ENCODE data around the gene ADAM12. TPM values are rescaled to one million over a fixed set of nuclear protein-coding genes. Genes with fewer than 3 reads are reported as not detected.

ADAM12 gene
- total and polyA plus RNA-seq, 7 donors = 0.01 to 3.3 (median 0.24) TPM; not detected in 2

GRCh38 chr10:126097558-126098225 is 290.6 kb downstream of the ADAM12 start:
- H3K4me3 ChIP-seq = no peak overlapping the region
- no peaks in the 10 kb centered on the region for H3K36me3 ChIP-seq (ENCODE audit: insufficient read depth in 1 of 2, low read depth in 1 of 2)
- no peaks in the 10 kb centered on the region for H3K4me1 ChIP-seq
- intact Hi-C loops (cut with DNase I) = no loop called here
- no peaks in the 10 kb centered on the region for H3K9me3 ChIP-seq
- WGBS, 3 donors = 66 to 75% (median 73%) methylated on average over 6 of the region's 6 CpGs
- no peak for ATAC-seq
- no peak overlapping the region for H3K27ac ChIP-seq
- TF ChIP-seq CTCF (IDR thresholded peaks at IDR 0.05) = no peak
- H3K27me3 ChIP-seq (ENCODE audit: insufficient read depth in 3 of 3, low read length in 2 of 3) = no peaks in the 10 kb centered on the region
- DNase-seq = no peak

- WGBS, 3 donors = 92 to 93% (median 92%) methylated on average over 5 of the region's 5 CpGs
- no peak for TF ChIP-seq CTCF (IDR thresholded peaks at IDR 0.05)
- ATAC-seq (no peak), DNase-seq (no peak)
- Histone ChIP-seq H3K27ac (no peak overlapping the region), H3K4me1 (no peaks in the 10 kb centered on the region), H3K4me3 (no peak overlapping the region), H3K36me3 (ENCODE audit: insufficient read depth in 1 of 2, low read depth in 1 of 2) (no peaks in the 10 kb centered on the region), H3K27me3 (ENCODE audit: insufficient read depth in 3 of 3, low read length in 2 of 3) (no peaks in the 10 kb centered on the region), H3K9me3 (no peaks in the 10 kb centered on the region)
- intact Hi-C loops (cut with DNase I) = no loop called here
These were observed 293.7 kb downstream of the ADAM12 start for GRCh38 chr10:126094537-126094936.

- 93 to 98% (median 96%) methylated on average over 7 of the region's 7 CpGs for WGBS, 3 donors
- no peak for ATAC-seq
- intact Hi-C loops (cut with DNase I) = no loop called here
These were observed 295.7 kb downstream of the ADAM12 start for GRCh38 chr10:126092366-126093215.

DNA sequence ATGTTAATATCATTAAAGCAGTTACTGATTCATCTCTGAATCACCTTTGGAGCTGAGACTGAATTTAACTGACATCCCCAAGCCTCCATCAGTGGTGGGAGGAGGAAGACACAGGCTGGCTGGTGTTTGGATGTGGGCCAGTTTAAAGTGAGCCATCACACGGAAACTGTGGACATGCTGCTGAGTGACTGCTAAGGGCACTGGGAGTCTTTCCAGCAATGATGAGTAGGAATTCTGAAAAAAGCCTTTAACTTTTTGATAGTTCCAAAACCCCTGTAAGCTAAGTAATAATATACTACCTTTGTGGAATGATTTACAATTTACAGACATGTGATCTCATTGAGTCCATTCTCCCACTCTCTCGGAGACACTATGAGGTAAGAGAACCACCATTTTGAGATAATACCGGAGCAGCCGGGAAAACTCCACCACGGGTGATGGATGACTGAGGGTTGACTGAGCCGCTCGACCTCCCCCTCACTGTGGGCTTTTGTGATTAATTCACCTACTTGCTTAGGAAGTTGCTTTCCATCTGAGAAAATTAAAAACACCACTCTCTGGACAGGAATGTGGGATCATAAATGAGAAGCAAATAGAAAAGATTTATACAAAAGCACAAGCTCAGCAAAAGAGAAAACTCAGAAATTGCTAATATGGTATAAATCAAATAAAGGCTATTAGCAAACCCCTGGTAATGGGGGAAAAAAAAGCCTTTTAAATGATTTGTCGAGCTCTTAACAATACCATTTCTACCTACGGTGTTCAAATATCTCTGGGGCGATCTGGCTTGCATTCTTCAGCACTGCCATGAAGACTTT is 297.2 kb downstream of the ADAM12 start:
- ATAC-seq = no peak
- 75 to 84% (median 83%) methylated on average over 10 of the region's 10 CpGs for WGBS, 3 donors
- Histone ChIP-seq H3K27ac (no peak overlapping the region), H3K9me3 (no peaks in the 10 kb centered on the region), H3K27me3 (ENCODE audit: insufficient read depth in 3 of 3, low read length in 2 of 3) (no peaks in the 10 kb centered on the region), H3K36me3 (ENCODE audit: insufficient read depth in 1 of 2, low read depth in 1 of 2) (no peaks in the 10 kb centered on the region), H3K4me1 (no peaks in the 10 kb centered on the region), H3K4me3 (no peak overlapping the region)
- no peak for TF ChIP-seq CTCF (IDR thresholded peaks at IDR 0.05)
- DNase-seq = no peak
- intact Hi-C loops (cut with DNase I) = no loop called here

More at GRCh38 chr10:126092366-126093215, 295.7 kb downstream of the ADAM12 start:
- Histone ChIP-seq H3K27ac (no peak overlapping the region), H3K4me3 (no peak overlapping the region), H3K36me3 (ENCODE audit: insufficient read depth in 1 of 2, low read depth in 1 of 2) (no peaks in the 10 kb centered on the region), H3K9me3 (no peaks in the 10 kb centered on the region), H3K4me1 (no peaks in the 10 kb centered on the region), H3K27me3 (ENCODE audit: insufficient read depth in 3 of 3, low read length in 2 of 3) (no peaks in the 10 kb centered on the region)
- TF ChIP-seq CTCF (IDR thresholded peaks at IDR 0.05) = no peak
- DNase-seq = no peak
